HepG2 (cell line): ENCODE data around the gene POC1B. TPM values are rescaled to one million over a fixed set of nuclear protein-coding genes. Genes with fewer than 3 reads are reported as not detected.

Source experiments
- AFF4 ChIP-seq: sonication (generic); formaldehyde crosslinking; IDR thresholded peaks from 2 replicates; pipeline ENCODE4 v1.4.0; 2020; ENCODE audit warnings: missing genetic modification reagents
- BCL6 ChIP-seq: IDR thresholded peaks from 2 replicates; pipeline ENCODE4 v1.6.1; 2016; ENCODE audit warnings: missing genetic modification reagents, missing compliant biosample characterization
- FOXK1 ChIP-seq: sonication (generic); formaldehyde crosslinking; IDR thresholded peaks from 2 replicates; pipeline ENCODE4 v1.4.0; 2020; ENCODE audit warnings: low read depth, missing genetic modification reagents, borderline replicate concordance
- HDAC2 ChIP-seq: sonication (generic); formaldehyde crosslinking; IDR thresholded peaks from 2 replicates; pipeline ENCODE4 v1.4.0; 2020; ENCODE audit warnings: missing genetic modification reagents
- KLF12 ChIP-seq: sonication (generic); formaldehyde crosslinking; IDR thresholded peaks from 2 replicates; pipeline ENCODE4 v1.4.0; 2020; ENCODE audit warnings: missing genetic modification reagents, borderline replicate concordance
- MAFG ChIP-seq: sonication (generic); formaldehyde crosslinking; IDR thresholded peaks from 2 replicates; pipeline ENCODE4 v1.5.1; 2020; ENCODE audit warnings: mild to moderate bottlenecking, missing genetic modification reagents
- NBN ChIP-seq: fragments of 450-650 bp; conservative IDR thresholded peaks from 2 replicates; pipeline ENCODE4 v1.6.1; 2017
- PAWR ChIP-seq: sonication (generic); formaldehyde crosslinking; IDR thresholded peaks from 2 replicates; pipeline ENCODE4 v1.4.0; 2020; ENCODE audit warnings: missing genetic modification reagents, mild to moderate bottlenecking, borderline replicate concordance
- RFXAP ChIP-seq: sonication (generic); formaldehyde crosslinking; IDR thresholded peaks from 2 replicates; pipeline ENCODE4 v1.4.0; 2020; ENCODE audit warnings: missing genetic modification reagents, borderline replicate concordance
- RNF2 ChIP-seq: fragments of 450-650 bp; conservative IDR thresholded peaks from 2 replicates; pipeline ENCODE4 v1.6.1; 2016; ENCODE audit warnings: low read depth
- SIN3B ChIP-seq: fragments of 150-350 bp; IDR thresholded peaks from 2 replicates; pipeline ENCODE4 v1.6.1; 2014; ENCODE audit warnings: low read length
- SNRNP70 ChIP-seq: fragments of 200-400 bp; formaldehyde crosslinking; IDR thresholded peaks from 2 replicates; pipeline ENCODE4 v1.6.1; 2017; ENCODE audit warnings: mild to moderate bottlenecking, low read depth, low read length, moderate library complexity
- ZNF24 ChIP-seq: fragments of 450-650 bp; IDR thresholded peaks from 2 replicates; pipeline ENCODE4 v1.6.1; 2017; ENCODE audit warnings: antibody characterized with exemption, mild to moderate bottlenecking
- ZNF549 ChIP-seq: sonication (generic); formaldehyde crosslinking; IDR thresholded peaks from 2 replicates; pipeline ENCODE4 v1.5.0; 2020; ENCODE audit warnings: missing genetic modification reagents
- ZNF550 ChIP-seq: sonication (generic); formaldehyde crosslinking; IDR thresholded peaks from 2 replicates; pipeline ENCODE4 v1.4.0; 2020; ENCODE audit warnings: mild to moderate bottlenecking, missing genetic modification reagents, borderline replicate concordance
- ZNF772 ChIP-seq: sonication (generic); formaldehyde crosslinking; IDR thresholded peaks from 2 replicates; pipeline ENCODE4 v1.5.0; 2020; ENCODE audit warnings: mild to moderate bottlenecking, missing genetic modification reagents
- ZNF782 ChIP-seq: sonication (generic); formaldehyde crosslinking; IDR thresholded peaks from 2 replicates; pipeline ENCODE4 v1.4.0; 2020; ENCODE audit warnings: missing genetic modification reagents, mild to moderate bottlenecking, borderline replicate concordance
- polyA plus RNA-seq, 8 experiments: library from polyadenylated mRNA; depleted of rRNA in 3 of 8; stranded (reverse) in 7 of 8; unstranded in 1 of 8; fragments of >200 nt; fragmentation: Illumina TruSeq in 4 of 8; extraction: Trizol in 4 of 8; gene quantifications; 2 replicates each; pipeline versions ENCODE4 v1.2.1 to v1.2.3, GENCODE V29; 2011 to 2016; ENCODE audit warnings: low read depth in 4 of 8, missing spikeins in 1 of 8, mixed read lengths in 1 of 8; ENCODE audit not compliant: insufficient read depth in 1 of 8
- total RNA-seq, 5 experiments: library from RNA; depleted of rRNA; stranded (reverse); fragments of >200 nt; fragmentation: Illumina TruSeq; extraction: Trizol; gene quantifications; 2 replicates each; pipeline ENCODE4 v1.2.3, GENCODE V29; 2016; ENCODE audit warnings: low read depth in 1 of 5
- TF ChIP-seq, protein P1 (sequence below): sonication (generic); formaldehyde crosslinking; IDR thresholded peaks from 2 replicates; pipeline ENCODE4 v1.5.0; 2020; ENCODE audit warnings: missing genetic modification reagents, mild to moderate bottlenecking, borderline replicate concordance
- TF ChIP-seq, protein P2 (sequence below): sonication (generic); formaldehyde crosslinking; IDR thresholded peaks from 2 replicates; pipeline ENCODE4 v1.4.0; 2020; ENCODE audit warnings: mild to moderate bottlenecking, low read depth, missing genetic modification reagents
- TF ChIP-seq, protein P3 (sequence below): sonication (generic); formaldehyde crosslinking; conservative IDR thresholded peaks from 2 replicates; pipeline ENCODE4 v1.8.0; 2022; ENCODE audit warnings: low read depth, missing genetic modification reagents
- TF ChIP-seq, protein P4 (sequence below): sonication (generic); formaldehyde crosslinking; IDR thresholded peaks from 2 replicates; pipeline ENCODE4 v1.8.0; 2022; ENCODE audit warnings: mild to moderate bottlenecking, missing genetic modification reagents

Gene POC1B
- total and polyA plus RNA-seq, 2 of the 13 experiments (the other 11 are each of a cell fraction or from before 2014, with no cell fraction given) = 9.3 to 11.0 TPM

DNA sequence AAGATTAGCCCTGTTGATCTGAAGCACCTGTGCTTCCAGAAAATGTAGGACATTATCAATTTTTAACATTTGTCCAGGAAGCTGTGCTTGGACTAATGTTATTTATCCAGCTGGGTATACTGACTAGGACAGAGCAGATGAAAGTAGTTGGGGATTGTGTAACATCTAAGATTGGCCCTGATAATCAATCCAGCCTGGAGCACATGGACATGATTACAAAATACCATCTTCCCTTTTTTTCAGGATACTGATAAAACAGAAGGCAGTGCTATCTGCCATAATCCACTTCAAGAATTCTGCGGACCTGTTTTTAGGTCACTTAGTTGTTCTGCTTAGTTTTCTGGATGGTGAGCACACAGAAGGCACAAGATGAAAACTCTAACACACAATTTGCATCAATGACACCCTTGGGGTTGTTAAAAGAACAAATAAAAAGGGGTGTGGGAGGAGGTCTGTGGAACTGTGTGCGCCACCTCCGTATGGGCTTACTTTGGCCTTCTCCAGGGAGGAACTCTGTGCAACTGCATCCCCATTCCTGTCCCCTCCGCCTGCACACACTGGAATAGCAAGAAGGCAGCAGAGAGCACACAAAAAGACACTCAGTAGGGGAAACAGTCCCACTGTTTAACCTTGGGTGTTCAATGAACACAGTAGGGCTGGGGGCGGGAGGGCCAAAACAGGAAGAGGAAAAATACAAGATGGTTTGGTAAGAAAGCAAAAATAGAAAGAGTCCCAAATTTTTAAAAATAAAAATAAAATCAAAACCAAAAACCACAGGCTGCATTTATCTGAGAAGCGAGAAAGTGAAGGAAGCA, 142.4 kb downstream of the POC1B start (continued):
- TF ChIP-seq FOXK1 (CRISPR knock-in tag) = peak; percentile 73
- no peak for TF ChIP-seq ZNF549
- TF ChIP-seq, protein P1, sequence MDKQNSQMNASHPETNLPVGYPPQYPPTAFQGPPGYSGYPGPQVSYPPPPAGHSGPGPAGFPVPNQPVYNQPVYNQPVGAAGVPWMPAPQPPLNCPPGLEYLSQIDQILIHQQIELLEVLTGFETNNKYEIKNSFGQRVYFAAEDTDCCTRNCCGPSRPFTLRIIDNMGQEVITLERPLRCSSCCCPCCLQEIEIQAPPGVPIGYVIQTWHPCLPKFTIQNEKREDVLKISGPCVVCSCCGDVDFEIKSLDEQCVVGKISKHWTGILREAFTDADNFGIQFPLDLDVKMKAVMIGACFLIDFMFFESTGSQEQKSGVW (CRISPR knock-in tag) = no peak
- TF ChIP-seq HDAC2 (CRISPR knock-in tag) = peak; percentile 93
- no peak for TF ChIP-seq KLF12 (CRISPR knock-in tag)
- TF ChIP-seq ZNF782 = no peak
- no peak for TF ChIP-seq SIN3B
- TF ChIP-seq RNF2 = no peak
- TF ChIP-seq RFXAP (CRISPR knock-in tag) = peak; percentile 27; the same call in 1 of the 2 replicates
- TF ChIP-seq ZNF24 = no peak
- TF ChIP-seq, protein P2, sequence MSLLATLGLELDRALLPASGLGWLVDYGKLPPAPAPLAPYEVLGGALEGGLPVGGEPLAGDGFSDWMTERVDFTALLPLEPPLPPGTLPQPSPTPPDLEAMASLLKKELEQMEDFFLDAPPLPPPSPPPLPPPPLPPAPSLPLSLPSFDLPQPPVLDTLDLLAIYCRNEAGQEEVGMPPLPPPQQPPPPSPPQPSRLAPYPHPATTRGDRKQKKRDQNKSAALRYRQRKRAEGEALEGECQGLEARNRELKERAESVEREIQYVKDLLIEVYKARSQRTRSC (CRISPR knock-in tag) = no peak
- TF ChIP-seq NBN = no peak
- TF ChIP-seq BCL6 (CRISPR knock-in tag) = peak; percentile 88
- TF ChIP-seq, protein P3, sequence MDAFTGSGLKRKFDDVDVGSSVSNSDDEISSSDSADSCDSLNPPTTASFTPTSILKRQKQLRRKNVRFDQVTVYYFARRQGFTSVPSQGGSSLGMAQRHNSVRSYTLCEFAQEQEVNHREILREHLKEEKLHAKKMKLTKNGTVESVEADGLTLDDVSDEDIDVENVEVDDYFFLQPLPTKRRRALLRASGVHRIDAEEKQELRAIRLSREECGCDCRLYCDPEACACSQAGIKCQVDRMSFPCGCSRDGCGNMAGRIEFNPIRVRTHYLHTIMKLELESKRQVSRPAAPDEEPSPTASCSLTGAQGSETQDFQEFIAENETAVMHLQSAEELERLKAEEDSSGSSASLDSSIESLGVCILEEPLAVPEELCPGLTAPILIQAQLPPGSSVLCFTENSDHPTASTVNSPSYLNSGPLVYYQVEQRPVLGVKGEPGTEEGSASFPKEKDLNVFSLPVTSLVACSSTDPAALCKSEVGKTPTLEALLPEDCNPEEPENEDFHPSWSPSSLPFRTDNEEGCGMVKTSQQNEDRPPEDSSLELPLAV (CRISPR knock-in tag) = no peak
- TF ChIP-seq ZNF550 (CRISPR knock-in tag) = no peak
- TF ChIP-seq ZNF772 (CRISPR knock-in tag) = no peak
- TF ChIP-seq MAFG (CRISPR knock-in tag) = no peak
- TF ChIP-seq SNRNP70 = no peak
- TF ChIP-seq PAWR (CRISPR knock-in tag) = no peak
- TF ChIP-seq, protein P4, sequence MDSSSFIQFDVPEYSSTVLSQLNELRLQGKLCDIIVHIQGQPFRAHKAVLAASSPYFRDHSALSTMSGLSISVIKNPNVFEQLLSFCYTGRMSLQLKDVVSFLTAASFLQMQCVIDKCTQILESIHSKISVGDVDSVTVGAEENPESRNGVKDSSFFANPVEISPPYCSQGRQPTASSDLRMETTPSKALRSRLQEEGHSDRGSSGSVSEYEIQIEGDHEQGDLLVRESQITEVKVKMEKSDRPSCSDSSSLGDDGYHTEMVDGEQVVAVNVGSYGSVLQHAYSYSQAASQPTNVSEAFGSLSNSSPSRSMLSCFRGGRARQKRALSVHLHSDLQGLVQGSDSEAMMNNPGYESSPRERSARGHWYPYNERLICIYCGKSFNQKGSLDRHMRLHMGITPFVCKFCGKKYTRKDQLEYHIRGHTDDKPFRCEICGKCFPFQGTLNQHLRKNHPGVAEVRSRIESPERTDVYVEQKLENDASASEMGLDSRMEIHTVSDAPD (CRISPR knock-in tag) = peak; percentile 55; the same call in 1 of the 2 replicates
- peak; percentile 56; the same call in 1 of the 2 replicates for TF ChIP-seq AFF4
